GM18511 (cell line): ENCODE data around the gene SFR1.

ENCODE experiments used
- ATAC-seq: cut with Tn5 transposase; IDR thresholded peaks from one replicate; pipeline ENCODE4 v1.9.1; 2021; ENCODE audit warnings: mild to moderate bottlenecking, moderate library complexity; ENCODE audit not compliant: unreplicated experiment

Gene SFR1, protein sequence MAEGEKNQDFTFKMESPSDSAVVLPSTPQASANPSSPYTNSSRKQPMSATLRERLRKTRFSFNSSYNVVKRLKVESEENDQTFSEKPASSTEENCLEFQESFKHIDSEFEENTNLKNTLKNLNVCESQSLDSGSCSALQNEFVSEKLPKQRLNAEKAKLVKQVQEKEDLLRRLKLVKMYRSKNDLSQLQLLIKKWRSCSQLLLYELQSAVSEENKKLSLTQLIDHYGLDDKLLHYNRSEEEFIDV

DNA sequence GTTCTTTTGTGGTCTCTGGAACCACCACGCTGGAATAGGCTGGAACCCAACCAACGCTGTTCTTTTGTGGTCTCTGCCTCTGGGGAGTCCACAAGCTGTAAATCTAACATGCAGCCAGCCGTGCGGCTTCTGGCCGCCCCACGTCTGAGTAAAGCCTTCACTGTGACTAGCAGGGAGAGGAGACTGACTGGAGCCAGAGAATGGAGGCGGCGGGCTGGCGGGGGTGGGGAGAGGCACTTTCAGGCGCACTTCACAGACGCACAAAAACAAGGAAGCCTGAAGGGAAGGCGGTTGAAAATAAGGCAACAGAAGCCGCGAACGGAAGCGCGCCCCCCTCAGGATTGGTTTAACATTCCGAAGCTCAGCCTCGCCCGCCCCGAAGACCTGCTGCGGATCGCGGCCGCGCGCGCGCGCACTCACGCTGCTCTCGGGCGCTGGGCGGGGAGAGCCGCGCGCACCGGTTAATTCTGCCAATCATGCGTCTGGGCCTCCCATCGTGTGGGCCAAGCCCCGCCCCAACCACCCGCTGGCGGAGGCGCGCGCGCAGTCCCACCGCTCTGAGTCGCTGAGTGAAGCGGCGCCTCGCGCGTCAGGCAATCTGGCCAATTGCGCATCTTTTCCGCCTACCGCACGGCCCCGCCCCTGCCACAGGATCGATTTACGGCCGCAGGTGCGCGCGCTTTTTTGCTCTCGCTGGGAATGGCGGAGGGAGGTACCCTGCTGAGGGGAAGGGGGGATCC lies at the start of gene SFR1:
Gene SFR1, plus strand, starts transcription at position 687 of the 740 bp plus-strand sequence. Its CDS starts 13 bp downstream, at position 700.
- peak; percentile 91 for ATAC-seq

GRCh38 chr10:104072786-104073185 lies 49.2 kb upstream of the SFR1 start:
- no peak for ATAC-seq

DNA sequence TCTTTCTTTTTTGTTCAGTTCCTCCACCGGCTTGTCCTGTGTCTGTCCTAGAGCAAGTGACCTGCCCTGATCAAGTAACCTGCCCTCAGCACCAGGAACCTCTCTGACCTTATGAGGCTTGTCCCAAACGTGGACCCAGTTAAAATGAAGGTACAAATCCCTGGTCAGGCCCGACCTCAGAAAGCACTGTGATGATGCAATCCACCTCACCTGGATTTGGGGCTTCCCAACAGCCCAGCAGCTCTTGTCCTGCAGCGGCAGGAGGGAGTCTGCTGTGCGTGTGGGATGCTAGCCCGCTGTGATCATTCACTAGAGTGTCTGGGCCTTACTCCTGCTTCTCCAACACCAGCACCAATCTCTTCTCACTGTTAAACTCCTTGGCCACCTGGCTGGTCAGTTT lies 47.5 kb upstream of the SFR1 start:
- no peak for ATAC-seq

DNA sequence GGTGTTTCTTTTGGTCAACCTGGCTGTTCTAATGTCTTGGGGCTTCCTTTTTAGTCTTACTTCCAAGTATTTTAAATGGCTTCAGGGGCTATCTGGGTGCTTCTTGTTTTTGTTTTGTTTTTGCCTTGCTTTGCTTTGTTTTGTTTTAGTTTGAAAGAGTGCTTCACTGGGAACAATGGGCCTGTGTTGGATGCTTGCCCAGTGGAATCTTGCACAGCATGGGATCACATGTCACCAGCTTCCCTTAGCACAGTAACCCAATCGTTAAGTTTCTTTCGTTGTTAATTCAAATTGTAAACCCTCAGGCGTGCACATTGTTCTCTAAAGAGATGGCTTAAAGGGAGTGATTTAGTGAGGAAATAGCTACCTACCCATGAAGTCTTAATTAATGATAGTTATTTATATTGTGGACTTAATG lies 45.2 kb upstream of the SFR1 start:
- no peak for ATAC-seq

DNA sequence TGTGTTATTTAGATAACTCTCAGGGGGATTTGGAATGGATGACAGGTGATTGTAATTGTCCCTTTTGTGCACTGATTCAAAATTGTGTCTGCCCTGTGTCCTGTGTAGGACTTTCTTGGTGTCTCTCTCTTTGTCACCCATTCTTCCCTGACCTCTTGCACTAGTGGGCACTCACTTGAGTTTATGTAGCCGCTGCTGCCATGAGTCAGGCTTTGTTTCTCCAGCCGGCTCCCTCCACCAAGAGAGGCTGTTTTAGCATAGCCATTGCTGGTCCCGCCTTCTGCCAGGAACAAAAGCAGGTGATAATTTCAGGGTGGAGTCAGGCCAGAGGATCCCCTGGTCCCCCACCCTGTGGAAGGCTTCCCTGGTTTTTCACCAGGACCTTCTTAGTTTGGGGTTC lies 44.7 kb upstream of the SFR1 start:
- ATAC-seq = no peak

GRCh38 chr10:104077663-104078151 lies 44.3 kb upstream of the SFR1 start:
- ATAC-seq = no peak

DNA sequence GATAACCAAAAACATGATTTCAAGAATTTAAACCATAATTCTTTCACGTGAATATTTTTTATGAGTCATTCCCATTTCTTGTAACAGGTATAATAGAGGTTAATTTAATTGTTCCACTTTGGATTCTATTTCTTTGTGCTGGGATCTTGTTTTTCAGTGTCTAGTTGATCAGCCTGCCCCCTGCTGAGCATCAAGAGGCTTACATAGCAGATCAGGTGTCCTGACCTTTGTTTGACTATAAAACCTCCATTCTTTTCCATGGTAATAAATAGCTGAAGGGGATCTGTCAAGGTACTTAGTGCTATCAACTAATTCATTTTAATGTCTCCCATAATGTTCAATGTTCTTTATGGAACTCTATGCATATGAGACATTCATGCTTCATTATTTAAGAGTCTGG lies 41.2 kb upstream of the SFR1 start:
- ATAC-seq = no peak

GRCh38 chr10:104081998-104082397 lies 40.0 kb upstream of the SFR1 start:
- ATAC-seq = no peak

GRCh38 chr10:104084482-104085142 lies 37.4 kb upstream of the SFR1 start:
- no peak for ATAC-seq

GRCh38 chr10:104085801-104086400 lies 36.1 kb upstream of the SFR1 start, which contains the start of gene COL17A1:
Gene COL17A1 (minus strand): TSS chr10:104085880. CDS start chr10:104080673, 5,207 bp downstream.
- ATAC-seq = no peak

GRCh38 chr10:104088239-104088638 lies 33.7 kb upstream of the SFR1 start:
- no peak for ATAC-seq

GRCh38 chr10:104089621-104090020 lies 32.4 kb upstream of the SFR1 start:
- ATAC-seq = no peak

- no peak for ATAC-seq
Observed at GRCh38 chr10:104090611-104091010, 31.4 kb upstream of the SFR1 start.

- no peak for ATAC-seq
Observed at GRCh38 chr10:104092749-104093148, 29.2 kb upstream of the SFR1 start.

- ATAC-seq = no peak
Observed at GRCh38 chr10:104096692-104097091, 25.3 kb upstream of the SFR1 start.

- ATAC-seq = no peak
Observed at GRCh38 chr10:104098358-104098925, 23.5 kb upstream of the SFR1 start.

GRCh38 chr10:104099269-104099668 lies 22.7 kb upstream of the SFR1 start:
- no peak for ATAC-seq

DNA sequence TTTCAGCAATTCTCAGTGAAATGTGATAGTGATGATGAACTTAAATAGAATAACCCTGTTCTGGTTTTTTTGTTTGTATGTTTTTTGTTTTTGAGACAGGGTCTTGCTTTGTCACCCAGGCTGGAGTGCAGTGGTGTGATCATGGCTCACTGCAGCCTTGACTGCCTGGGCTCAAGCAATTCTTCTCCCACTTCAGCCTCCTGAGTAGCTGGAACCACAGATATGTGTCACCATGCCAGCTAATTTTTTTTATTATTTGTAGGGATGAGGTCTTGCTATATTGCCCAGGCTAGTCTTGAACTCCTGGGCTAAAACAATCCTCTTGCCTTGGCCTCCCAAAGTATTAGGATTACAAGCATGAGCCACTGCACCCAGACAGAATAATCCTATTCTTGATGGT lies 22.0 kb upstream of the SFR1 start:
- ATAC-seq = no peak

- ATAC-seq = no peak
Observed at GRCh38 chr10:104100795-104101194, 21.2 kb upstream of the SFR1 start.

- no peak for ATAC-seq
Observed at GRCh38 chr10:104101902-104102301, 20.1 kb upstream of the SFR1 start.

- no peak for ATAC-seq
Observed at GRCh38 chr10:104103956-104104355, 18.0 kb upstream of the SFR1 start.
